Suppressor macrophage treated with lipopolysaccharide for 4 hours (primary cell): ENCODE measurements around the gene SH2B3.
A peak's percentile ranks its signal among the peaks of the same experiment; 100 is the strongest.
"Not testable (repeated sequence)": the region's sequence is repeated elsewhere in the genome, so short reads cannot be mapped to it uniquely, and the experiment has no call there.

Experiments used
- DNase-seq: peaks from one replicate; pipeline ENCODE4 v3.0.0-alpha.2; 2020

The SH2B3 gene

DNA sequence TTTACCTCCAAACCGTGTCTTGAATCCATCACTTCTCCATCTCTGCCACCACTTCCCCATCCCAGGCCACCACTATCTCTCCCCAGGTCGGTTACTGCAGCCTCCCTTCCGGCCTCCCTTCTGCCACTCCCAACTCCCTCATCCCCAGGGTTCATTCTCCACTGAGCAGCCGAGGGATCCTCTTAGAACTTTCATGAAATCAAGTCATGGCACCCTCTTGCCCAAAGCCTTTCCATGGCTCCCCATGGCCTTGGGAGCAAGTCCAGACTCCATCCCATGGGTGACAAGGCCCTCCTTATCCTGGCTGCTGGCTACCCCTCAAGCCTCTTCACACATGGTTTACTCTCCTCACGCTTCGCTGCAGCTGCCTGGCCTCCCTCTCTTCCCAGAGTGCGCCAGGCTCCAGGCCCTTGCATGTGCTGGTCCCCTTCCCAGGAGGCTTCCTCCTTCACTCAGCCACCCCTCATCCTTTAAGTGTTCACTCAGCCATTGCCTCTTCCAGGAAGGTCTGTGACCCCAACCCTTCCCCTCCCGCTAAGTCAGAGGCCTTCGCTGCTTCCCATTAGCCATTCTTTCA lies 17.9 kb upstream of the SH2B3 start:
- DNase-seq = no peak

DNA sequence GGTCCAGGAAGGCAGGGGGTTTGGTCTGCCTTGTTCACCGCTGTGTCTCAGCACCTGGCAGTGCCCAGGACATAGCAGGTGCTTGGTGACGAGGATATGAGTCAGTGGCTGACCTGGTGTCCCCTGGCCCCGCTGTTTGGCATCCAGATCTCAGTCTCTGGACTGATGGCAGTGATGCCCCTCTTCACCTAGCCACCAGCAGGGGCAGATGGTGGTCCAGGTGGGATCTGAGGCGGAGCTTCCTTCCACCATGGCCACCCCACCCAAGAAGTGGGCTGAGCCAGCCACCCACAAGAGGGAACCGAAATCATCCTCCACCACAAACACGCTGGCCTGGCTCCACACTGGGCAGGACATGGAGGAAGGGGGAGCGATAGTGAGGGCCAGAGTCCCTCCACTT lies 16.1 kb upstream of the SH2B3 start:
- DNase-seq = no peak

DNA sequence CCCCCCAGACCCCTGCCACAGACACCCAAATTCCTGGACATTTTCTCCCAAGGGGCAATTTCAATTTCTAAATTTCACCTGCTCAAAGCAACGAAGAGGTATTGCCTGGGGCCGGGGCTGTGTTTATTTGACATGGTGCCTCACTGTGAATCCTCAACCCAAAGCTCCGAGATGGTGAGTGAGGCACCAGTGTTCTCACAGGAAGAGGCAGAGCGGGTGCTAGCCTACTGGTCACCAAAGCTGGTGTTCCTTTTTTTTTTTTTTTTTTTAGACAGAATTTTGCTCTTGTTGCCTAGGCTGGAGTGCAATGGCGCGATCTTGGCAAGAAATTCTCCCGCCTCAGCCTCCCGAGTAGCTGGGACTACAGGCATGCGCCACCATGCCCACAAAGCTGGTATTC lies 14.8 kb upstream of the SH2B3 start:
- no peak for DNase-seq

DNA sequence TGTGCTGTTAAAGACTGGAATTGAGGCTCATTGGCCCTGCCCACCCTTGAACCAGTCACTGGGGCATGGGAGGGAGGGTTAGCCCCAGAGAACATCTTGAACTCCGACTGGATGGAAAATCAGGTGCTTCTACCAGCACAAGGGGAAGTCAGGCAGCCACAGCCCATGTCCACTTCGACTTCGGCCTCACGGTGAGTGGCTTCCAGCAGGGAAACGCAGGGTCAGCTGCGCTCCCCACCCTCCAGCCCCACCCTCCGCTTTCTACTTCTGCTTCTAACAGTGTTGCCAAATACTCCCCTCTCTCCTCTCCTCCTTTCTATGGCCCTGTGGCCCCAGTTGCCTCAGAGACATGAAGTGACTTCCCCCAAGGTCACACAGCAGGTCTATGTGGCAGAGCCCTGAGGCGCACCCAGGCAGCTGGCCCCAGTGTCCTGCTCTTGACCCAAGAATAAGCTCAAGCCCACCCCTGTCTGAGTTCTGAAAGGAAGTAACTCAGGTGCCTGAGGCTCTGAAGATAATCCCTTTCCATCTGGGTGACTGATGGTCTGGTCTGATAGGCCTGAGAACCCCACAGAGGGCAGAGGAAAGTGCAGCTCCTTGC lies 11.9 kb upstream of the SH2B3 start:
- DNase-seq = peak; percentile 87

DNA sequence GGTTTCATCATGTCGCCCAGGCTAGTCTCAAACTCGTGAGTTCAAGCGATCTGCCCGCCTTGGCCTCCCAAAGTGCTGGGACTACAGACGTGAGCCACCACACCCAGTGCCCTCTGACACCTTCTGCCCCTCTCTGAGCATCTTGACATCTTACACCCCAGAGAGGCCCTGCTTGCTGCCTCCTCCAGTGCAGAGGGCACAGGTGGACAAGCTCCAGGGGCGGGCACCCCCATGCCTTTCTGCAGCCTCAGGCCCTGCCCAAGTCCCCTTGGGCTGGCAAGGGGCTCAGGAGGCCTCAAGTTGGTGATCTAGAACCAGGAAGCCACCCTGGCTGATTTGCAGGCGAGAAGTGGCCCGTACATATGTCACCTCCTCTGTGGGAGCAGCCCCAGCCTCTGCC lies 11.2 kb upstream of the SH2B3 start:
- no peak for DNase-seq

DNA sequence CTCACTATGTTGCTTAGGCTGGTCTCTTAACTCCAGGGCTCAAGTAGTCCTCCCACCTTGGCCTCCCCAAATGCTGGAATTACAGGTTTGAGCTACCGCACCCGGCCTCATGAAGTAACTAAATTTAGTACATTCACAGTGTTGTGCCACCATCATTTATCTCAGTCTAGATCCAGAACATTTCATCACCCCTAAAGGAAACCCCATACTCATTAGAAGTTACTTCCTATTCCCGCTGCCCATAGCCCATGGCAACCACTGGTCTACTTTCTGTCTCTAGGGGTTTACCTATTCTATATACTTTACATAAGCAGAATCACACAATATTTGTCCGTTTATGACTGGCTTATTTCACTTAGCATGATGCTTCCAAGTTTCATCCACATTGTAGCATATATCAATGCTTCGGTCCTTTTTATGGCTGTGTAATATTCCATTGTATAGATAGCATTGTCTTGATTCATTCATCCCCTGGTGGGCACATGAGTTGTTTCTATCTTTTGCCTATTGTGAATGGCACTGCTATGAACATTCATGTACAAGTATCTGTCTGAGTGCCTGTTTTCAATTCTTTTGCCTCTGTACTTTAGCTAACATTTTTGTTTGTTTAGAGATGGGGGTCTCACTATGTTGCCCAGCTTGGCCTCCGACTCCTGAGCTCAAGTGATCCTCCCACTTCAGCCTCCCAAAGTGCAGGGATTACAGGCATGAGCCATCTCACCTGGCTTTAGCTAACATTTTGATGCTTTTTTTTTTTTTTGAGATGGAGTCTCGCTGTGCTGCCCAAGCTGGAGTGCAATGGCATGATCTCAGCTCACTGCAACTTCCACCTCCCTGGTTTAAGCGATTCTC lies 10.2 kb upstream of the SH2B3 start:
- DNase-seq = no peak

DNA sequence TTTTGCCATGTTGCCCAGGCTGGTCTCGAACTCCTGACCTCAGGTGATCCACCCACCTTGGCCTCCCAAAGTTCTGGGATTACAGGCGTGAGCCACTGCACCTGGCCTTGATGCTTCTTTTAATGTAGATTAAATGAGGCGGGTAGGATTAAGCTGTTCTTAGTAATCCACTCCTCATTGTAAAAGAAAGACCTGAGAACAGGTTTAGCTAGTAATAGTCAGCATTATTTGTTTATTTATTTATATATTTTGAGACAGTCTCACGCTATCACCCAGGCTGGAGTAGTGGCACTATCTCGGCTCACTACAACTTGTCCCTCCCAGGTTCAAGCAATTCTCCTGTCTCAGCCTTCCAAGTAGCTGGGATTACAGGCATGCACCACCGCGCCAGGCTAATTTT lies 9.5 kb upstream of the SH2B3 start:
- not testable (repeated sequence) for DNase-seq

DNA sequence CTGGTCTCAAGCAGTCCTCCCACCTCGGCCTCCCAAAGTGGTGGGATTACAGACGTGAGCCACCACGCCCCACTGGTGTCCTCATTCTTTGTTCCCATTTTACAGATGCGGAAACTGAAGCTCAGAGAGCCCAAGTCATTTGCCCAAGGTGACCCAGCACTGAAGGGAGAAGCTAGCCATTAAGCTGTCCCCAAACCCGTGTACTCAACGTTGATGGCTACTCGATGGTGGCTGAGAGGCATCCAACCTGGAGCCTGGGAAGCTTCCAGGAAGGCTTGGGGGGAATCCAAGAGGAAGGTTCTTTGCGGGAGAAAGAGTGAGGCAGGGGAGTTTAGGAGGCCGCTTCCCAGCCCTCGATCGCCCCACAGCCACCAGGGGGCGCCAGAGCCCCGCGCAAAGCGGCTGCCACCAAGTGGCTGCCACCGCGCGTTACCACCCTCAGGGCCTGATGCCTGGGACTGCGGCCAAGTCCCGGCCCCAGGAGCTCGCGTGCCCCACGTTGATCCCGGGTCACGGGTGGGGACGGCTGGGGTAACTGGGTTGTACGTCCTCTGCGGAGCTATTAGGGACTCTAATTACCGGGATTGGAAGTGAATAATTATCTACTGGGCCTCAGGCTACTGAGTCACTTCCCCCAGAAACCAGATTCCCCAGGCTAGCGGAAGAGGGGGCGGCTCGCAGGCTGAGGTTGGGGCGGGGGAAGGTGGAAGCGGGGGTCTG lies 8.8 kb upstream of the SH2B3 start:
- DNase-seq = peak; percentile 96

DNA sequence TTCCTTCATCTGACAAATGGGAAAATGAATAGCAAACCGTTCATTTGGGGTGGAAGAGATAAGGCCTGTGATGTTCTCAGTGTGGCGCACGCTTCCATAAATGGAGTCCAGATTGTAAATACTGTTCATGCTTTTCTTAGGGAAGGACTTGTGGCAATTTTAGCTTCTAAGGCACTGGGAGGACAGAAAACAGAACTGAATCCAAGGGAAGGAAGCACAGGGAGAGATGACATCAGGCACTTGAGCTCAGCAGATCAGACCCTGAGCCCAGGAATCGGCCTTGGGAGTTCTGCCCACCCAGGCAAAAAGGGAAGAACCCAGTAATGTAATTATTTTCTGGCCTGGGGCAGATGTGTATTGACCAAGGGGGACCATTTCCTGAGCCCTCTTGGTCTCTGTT lies 7.2 kb upstream of the SH2B3 start:
- peak; percentile 95 for DNase-seq

DNA sequence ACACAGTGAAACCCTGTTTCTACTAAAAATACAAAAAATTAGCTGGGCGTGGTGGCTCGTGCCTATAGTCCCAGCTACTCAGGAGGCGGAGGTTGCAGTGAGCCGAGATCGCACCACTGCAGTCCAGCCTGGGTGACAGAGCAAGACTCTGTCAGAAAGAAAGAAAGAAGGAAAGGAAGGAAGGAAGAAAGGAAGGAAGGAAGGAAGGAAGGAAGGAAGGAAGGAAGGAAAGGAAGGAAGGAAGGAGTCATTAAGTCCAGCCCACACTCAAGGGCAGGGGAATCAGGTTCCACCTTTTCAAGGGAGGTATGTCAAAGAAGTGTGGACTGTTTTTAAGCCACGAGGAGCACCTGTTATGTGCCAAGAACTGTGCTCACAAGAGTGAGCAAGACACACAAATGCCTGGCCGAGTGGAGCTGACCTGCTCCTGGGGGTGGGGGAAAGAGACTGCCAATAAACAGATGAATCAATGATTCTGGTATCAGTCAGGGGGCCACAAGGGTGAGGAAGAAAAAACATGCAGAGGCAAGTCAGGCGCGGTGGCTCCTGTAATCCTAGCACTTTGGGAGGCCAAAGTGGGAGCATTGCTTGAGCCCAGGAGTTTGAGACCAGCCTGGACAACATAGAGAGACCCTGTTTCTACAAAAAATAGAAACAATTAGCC lies 5.8 kb upstream of the SH2B3 start:
- DNase-seq = not testable (repeated sequence)

DNA sequence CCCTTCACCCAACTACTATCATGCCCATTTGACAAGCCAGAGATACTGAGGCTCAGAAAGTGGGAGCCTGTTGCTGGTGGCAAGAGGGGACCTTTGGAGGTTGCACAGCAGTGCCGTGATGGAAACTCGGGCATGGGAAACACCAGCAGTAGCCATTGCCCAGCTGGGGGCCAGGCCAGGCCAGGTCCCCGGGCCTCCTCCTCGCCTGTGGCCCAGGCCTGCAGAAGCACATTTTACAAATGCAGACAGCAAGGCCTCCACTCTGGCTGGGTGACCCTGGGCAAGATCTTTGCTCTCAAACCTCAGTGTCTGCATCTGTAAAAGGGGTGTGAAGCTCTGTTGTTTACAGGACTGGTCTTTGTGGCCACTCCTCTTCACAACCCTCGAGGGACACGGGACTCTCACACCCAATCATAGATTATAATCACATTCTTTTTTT lies 4.5 kb upstream of the SH2B3 start:
- DNase-seq = no peak

DNA sequence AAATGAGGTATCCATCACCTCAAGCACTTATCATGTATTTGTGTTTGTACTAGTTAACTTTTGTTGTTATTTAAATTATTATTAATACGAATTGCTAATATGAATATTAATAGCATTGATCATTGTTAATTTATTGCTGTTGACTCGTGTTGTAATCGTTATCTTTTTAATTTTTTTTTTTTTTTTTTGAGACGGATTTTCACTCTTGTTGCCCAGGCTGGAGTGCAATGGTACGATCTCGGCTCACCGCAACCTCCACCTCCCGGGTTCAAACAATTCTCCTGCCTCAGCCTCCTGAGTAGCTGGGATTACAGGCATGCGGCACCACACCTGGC lies 3.3 kb upstream of the SH2B3 start:
- DNase-seq = not testable (repeated sequence)

DNA sequence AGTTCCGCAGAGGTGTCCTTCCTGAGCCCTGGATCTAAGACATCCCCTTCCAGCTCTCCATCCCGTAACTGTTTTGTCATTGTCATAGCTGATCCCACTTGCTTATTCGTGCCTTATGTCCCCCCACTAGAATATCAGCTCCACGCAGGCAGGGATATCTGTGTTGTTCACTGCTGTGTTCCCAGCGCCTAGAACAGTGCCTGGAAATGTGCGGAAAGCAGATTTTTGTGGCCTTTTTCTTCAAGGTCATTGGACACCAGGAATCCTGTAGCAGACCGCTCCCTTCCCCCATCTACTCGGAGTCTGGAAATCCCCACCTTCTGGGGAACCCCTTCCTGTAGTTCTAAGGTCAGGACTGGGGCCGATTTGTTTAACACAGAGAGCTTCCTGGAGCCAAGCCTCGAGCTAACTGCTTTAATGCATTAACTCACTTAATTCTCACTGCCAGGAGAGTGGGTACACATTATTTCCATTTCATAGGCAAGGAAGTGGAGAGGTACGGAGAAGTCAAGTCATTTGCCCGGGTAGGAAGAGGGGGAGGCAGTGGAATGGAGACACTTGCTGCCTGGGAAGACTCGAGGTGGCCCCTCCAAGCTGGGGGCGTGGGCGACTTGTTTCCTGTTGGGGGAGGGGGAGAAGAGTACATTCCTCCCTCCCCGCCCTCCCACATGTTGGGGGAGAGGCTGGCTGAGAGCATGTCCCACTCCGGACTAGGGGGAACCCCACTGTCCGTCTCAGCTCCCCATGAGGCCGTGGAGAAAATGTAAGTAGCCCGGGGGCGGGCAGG lies 1.2 kb upstream of the SH2B3 start:
- DNase-seq = peak; percentile 71

DNA sequence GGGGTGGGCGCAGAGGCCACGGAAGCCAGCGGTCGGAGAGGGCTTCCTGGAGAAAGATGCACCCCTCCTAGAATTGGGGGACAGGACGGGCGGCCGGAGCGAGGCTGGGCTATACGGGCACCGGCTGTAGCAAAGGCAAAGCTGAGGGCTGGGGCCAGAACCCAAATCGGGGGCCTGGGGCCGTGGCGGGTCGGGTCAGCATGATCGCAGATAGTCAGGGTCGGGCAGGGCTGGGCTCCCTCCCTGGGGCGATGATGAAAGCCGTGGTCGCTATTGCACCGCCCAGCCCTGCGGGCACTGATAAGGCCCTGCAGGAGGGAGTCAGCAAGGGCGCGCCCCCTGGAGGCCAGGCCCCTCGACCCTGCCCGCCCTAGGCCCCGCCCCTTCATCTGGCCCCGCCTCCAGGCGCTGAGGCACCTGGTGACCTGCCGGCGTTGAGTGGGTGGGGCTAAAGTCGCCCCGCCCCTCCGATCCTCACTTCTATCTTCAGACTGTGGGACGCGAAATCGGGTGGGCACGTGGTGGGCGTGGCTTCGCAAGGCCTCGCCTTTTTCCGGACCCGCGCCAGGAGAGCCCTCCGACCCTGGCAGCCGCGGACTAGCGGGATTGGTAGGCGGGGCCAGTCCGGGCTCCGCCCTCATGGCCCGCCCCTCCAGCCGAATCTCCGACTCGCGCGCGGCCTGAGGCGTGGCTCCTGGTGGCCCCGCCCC lies 419 bp upstream of the SH2B3 start:
- DNase-seq = peak; percentile 97

DNA sequence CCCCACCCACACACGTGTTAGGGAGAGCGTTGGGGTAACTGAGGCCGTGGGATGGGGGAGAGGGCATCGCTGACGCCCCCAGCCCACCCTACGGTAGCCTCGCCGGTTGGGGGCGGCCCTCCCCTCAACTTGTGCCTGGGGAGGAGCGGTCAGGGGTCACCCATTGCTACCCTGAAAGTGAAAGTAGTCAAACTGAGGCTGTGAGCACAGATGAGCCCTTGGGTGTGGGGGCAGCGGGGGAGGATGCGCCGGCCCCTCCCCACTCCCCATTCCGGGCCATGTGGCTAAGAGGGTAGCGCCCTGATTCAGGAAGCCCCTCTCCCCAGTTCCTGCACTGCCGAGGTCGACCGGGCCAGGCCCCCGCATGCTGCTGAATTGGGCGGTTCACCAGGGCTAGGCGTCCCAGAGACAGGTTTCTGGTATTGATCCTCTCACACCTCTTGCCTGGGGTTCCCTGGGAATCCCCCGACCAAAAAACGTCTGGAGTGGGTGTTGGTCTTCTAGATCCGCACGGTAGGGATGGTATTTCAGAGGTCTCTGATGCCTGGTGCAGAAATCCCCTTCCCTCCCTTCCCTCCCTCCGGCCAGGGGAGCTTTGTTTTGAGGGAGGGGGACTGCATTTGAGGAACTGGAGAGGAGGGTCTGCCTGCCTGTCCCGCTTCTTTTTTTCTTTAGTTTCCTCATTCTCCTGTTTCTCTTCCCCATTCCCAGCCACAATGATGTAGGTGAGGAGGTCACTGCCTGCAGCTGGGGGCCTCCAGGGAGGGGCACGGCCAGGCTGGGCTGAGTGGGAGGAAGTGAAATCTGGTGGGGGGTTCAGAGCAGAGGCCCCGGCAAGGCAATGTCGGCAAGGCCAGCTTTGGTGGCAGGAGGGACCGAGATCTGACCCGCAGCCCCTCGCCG lies 1.0 kb downstream of the SH2B3 start:
- peak; percentile 93 for DNase-seq

DNA sequence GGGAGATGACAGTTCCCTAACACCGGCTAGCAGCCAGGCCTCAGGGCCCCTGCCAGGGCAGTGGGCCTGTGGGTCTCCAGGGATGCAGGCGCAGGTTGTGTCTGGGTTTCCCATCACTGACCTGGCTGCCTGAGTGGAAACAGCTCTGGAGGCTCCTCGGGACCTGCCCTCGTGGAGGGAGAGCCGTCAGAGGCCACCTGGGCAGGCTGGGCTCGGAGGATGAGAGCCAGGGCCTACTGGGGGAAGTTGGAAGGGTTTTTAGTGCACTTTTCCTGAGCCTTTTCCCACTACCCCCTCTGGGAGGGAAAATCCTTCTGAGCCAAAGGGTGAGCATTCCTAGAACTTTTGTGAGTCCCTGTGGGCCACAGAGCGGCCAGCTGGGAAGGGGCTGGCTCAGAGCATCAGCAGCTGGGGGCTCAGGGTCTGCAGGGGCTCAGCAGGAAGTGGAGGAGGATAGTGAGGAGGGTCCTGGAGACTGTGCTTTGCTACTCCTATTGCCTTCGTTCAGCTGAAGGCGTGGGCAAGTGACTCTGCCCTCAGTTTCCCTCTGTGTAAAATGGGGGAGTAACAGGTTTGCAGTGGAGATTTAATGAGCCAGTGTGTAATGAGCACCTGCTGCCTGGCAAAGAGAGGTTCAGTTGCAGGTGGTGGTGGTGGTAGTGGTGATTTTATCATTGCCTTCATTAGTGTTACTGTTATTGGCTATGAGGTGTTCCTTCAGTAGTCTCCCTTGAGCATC lies 1.8 kb downstream of the SH2B3 start:
- no peak for DNase-seq

DNA sequence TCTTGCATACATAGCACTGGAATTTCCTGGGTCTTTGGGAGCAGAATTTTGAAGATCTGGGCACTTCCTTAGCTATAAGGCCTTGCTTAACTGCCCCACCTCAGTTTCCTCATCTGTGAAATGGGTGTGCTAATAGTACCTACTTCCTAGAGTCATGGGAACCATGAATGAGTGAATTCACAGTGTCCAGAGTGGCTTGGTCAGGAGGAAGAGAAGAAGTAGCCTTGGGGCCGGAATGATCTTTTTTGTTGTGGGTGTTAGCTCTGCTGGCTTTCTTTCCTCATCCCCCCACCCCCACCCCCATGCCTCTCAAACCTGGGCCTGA lies 2.4 kb downstream of the SH2B3 start:
- DNase-seq = peak; percentile 83

DNA sequence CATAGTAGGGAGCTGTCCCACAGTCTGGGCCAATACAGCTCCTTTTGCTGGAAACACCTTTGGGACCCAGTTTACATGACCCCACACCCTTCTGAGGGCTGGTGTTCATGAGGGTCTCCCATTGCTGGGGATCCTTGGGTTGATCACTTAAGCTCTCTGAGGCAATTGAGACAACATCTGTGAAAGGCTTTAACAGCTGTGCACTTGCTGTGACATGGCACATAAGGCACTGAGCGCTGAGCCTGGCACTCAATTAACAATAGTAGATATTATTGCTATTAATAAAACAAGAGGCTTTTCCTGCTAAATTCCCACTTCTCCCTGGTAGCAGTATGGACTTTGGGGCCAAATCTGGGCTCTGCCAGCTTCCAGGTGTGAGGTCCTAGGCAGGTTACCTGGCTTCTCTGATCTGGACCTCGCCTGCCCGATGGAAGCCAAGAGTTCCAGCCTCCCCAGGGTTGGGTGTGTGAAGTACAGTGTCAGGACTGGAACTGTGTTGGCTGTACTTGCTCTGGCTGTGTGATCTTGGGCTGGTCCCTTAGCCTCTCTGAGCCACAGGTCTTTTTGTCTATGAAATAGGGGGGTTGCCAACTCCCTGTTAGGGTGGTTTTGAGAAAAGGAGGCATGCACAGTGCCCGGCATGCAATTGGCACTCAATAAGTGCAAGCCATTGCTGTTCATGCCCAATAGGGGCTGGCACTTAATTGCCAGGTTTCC lies 3.1 kb downstream of the SH2B3 start:
- no peak for DNase-seq

DNA sequence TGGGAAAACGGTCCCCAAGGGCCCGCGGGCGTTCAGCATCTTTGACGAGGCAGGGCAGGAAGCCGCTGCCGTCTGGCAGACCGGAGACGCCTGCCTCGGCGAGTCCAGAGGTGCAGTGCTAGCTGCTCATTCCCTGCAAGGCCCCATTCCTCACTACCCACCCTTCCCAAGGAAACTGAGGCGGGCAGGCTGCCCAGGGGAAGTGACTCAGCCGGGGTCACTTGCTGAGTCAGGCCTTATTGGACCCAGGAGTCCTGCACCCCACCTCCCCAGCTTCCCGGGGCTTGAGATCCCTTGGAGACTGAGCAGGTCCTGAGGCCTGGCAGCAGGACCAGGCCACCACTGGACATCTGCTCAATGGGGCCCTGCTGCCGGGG lies 3.7 kb downstream of the SH2B3 start:
- no peak for DNase-seq
